Spleen (tissue), 13 donors: ENCODE data around the gene EME1. TPM values are rescaled to one million over a fixed set of nuclear protein-coding genes. Genes with fewer than 3 reads are reported as not detected.
A peak's percentile ranks its signal among the peaks of the same experiment; 100 is the strongest.

ENCODE experiments used
- DNase-seq: peaks from one replicate; pipeline ENCODE4 v3.0.0-alpha.2; 2020
- H3K27ac ChIP-seq, 8 donors: fragments of 200-600 bp; sonication (generic) in 7 of 8; 1 replicate in 4 of 8; 2 replicates in 4 of 8; pipeline versions ENCODE4 v1.5.0 to v1.8.0; 2016 to 2021; ENCODE audit warnings: inconsistent platforms in 4 of 8, mild to moderate bottlenecking in 4 of 8, moderate library complexity in 1 of 8
- H3K27me3 ChIP-seq, 7 donors: fragments of 200-600 bp; sonication (generic) in 6 of 7; replicated peaks in 1 of 7; 1 replicate in 4 of 7; 2 replicates in 3 of 7; pipeline versions ENCODE4 v1.5.0 to v1.8.0; 2016 to 2021; ENCODE audit warnings: inconsistent platforms in 3 of 7, mild to moderate bottlenecking in 1 of 7
- H3K36me3 ChIP-seq, 6 donors: fragments of 200-600 bp; sonication (generic) in 5 of 6; 1 replicate in 4 of 6; 2 replicates in 2 of 6; pipeline versions ENCODE4 v1.5.0 to v1.8.0; 2016 to 2021; ENCODE audit warnings: inconsistent platforms in 2 of 6
- H3K4me1 ChIP-seq, 6 donors: fragments of 200-600 bp; sonication (generic) in 5 of 6; 1 replicate in 3 of 6; 2 replicates in 3 of 6; pipeline versions ENCODE4 v1.5.0 to v1.8.0; 2016 to 2021; ENCODE audit warnings: inconsistent platforms in 3 of 6
- H3K4me3 ChIP-seq, 8 donors: fragments of 200-600 bp; sonication (generic) in 7 of 8; 1 replicate in 4 of 8; 2 replicates in 4 of 8; pipeline versions ENCODE4 v1.5.0 to v1.8.0; 2016 to 2021; ENCODE audit warnings: inconsistent platforms in 4 of 8, mild to moderate bottlenecking in 4 of 8, moderate library complexity in 2 of 8
- H3K9me3 ChIP-seq, 8 donors: fragments of 200-600 bp; sonication (generic) in 7 of 8; 1 replicate in 4 of 8; 2 replicates in 4 of 8; pipeline versions ENCODE4 v1.5.0 to v1.8.0; 2016 to 2021; ENCODE audit warnings: inconsistent platforms in 4 of 8
- POLR2A ChIP-seq, 3 donors: fragments of 450-650 bp; IDR thresholded peaks; one replicate each; pipeline ENCODE4 v1.5.1; 2017; ENCODE audit warnings: antibody characterized with exemption in 3 of 3, mild to moderate bottlenecking in 1 of 3
- POLR2AphosphoS5 ChIP-seq, 3 donors: sonication (generic); formaldehyde crosslinking; IDR thresholded peaks; one replicate each; pipeline ENCODE4 v1.5.1; 2017; ENCODE audit warnings: antibody characterized with exemption in 3 of 3
- WGBS, 5 donors: extraction: QIAGEN DNeasy Blood & Tissue Kit in 3 of 5; methylation state at CpG; one replicate each; pipeline versions ENCODE4 v1.1.5 to v1.1.7; 2013 to 2018; 5-methylcytosine and 5-hydroxymethylcytosine counted together
- intact Hi-C: fragments of 100-400 bp; cut with DNase I; formaldehyde crosslinking; loops from one replicate; pipeline ENCODE4 v1.15.0; 2023; ENCODE audit warnings: low total_unique reads
- long read RNA-seq, 2 donors: transcript quantifications; one replicate each; lab custom pipeline, GENCODE V29; 2026
- polyA plus RNA-seq, 3 donors: library from polyadenylated mRNA; stranded (reverse); fragments of 200-250 nt; gene quantifications; one replicate each; pipeline ENCODE4 v1.2.1, GENCODE V29; 2013
- total RNA-seq, 7 donors: library from RNA; depleted of rRNA in 3 of 7; stranded (reverse); fragments of >200 nt in 3 of 7; fragmentation: NEBNext Ultra II Directional in 4 of 7; extraction: Animal tissue kit (Norgen Biotek cat#: 25700) in 4 of 7; gene quantifications; one replicate each; pipeline versions ENCODE4 v1.1.0 to v1.2.1, GENCODE V29; 2016 to 2021
- TF ChIP-seq, protein P1 (sequence below), 11 experiments: fragments of 200-600 bp in 7 of 11; fragments of 450-650 bp in 4 of 11; sonication (generic) in 4 of 11; IDR thresholded peaks in 8 of 11; conservative IDR thresholded peaks in 3 of 11; 1 replicate in 7 of 11; 2 replicates in 4 of 11; pipeline versions ENCODE4 v1.4.0 to v1.8.0; 2016 to 2021; ENCODE audit warnings: antibody characterized with exemption in 11 of 11, inconsistent platforms in 4 of 11, mild to moderate bottlenecking in 1 of 11
- donor health status: healthy with polysubstance abuse.
- donor health status: DM: no; HTN: no; CAD: no; lungs with moderate emphysema.
- donor health status: DM: no; HTN: no; CAD: no.
- donor health status: Bipolar disorder and iron deficiency.
- donor health status: healthy.
- donor health status: DM: no; HTN: no; CAD: no.
- donor health status: DM: yes; HTN: yes; CAD: no.

Gene EME1
- total RNA-seq (1 to 10 TPM in 6 of 7 donors, under 1 TPM in 1; 0.66 to 3.6 (median 1.9) TPM), polyA plus RNA-seq (1 to 10 TPM; 1.1 to 3.0 (median 1.9) TPM)
- long read RNA-seq, donor 1: 0 reads
- long read RNA-seq, donor 2, partial matches to known transcripts: 0 of 1 reads
- long read RNA-seq, donor 2, other reads (novel, unspliced or antisense): 0 of 1 reads

DNA sequence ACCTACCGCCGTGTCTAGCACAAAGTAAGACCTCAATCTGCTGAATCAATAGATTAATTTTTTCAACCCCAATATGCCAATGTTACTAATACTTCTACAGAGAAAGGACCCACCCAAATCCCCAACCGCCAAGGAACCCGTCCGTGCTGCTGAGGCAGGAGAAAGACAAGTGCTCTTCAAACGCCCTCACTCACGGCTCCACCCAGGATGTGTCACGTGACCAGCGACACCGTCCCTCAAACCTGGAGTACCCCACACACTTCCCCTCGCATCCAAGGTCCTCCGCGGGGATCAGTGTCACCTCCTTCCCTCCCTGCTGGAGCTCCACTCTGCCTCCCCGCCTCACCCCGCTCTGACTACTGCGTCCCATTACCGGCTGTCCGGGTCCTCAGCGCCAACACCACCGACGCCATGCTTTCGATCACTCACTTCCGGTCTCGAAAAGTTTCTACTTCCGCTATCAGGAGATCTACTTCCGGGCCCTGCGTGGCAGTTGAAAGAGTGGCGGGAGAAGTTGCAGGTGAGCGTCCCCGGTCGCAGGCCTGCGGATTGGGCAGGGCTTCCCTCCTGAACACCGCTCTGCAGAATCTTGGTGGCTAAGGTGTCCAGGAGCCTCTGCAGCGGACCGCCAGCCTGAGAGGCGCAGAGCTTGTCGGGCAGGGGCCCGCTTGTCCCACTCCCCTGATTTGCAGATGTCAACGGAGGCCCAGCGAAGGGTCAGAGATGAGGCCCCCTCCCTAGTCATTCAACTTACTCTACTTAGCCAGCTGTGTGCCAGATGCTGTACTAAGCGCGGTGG is at the start of gene EME1, which contains the start of gene MRPL27:
Gene EME1, plus strand, starts transcription at position 472 of the 799 bp plus-strand sequence. CDS start 1,980 bp downstream, outside the sequence.
Gene MRPL27, minus strand, starts transcription at position 427 of the 799 bp plus-strand sequence. Its CDS starts 14 bp downstream, at position 413.
- no peaks in the 10 kb centered on the region for H3K9me3 ChIP-seq
- H3K4me1 ChIP-seq: peaks cover 8 to 43% (median 28%) of the 10 kb centered on the region in 6 donors
- H3K27me3 ChIP-seq: no peaks in the 10 kb centered on the region
- H3K4me3 ChIP-seq: peak within 1 kb of the TSS; percentile 52 to 87 (median 75)
- intact Hi-C loops: loop anchor here (10.0 kb wide), 1 partner anchor 102 kb away; the partner anchor contains the start of gene RSAD1
- no peak for TF ChIP-seq POLR2A (IDR thresholded peaks at IDR 0.05)
- peak; percentile 89 to 92 (median 92) for TF ChIP-seq POLR2AphosphoS5 (IDR thresholded peaks at IDR 0.05)
- TF ChIP-seq, protein P1, sequence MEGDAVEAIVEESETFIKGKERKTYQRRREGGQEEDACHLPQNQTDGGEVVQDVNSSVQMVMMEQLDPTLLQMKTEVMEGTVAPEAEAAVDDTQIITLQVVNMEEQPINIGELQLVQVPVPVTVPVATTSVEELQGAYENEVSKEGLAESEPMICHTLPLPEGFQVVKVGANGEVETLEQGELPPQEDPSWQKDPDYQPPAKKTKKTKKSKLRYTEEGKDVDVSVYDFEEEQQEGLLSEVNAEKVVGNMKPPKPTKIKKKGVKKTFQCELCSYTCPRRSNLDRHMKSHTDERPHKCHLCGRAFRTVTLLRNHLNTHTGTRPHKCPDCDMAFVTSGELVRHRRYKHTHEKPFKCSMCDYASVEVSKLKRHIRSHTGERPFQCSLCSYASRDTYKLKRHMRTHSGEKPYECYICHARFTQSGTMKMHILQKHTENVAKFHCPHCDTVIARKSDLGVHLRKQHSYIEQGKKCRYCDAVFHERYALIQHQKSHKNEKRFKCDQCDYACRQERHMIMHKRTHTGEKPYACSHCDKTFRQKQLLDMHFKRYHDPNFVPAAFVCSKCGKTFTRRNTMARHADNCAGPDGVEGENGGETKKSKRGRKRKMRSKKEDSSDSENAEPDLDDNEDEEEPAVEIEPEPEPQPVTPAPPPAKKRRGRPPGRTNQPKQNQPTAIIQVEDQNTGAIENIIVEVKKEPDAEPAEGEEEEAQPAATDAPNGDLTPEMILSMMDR (IDR thresholded peaks at IDR 0.05 in 8 of 11, conservative IDR thresholded peaks at IDR 0.05 in 3 of 11): peak in 1 of 11 experiments; percentile 3
- H3K36me3 ChIP-seq: peaks cover 5 to 38% (median 28%) of the 10 kb centered on the region in 6 donors
- WGBS, 5 donors: 1 to 2% (median 2%) methylated on average over 33 to 42 of the region's 42 CpGs
- peak within 1 kb of the TSS; percentile 86 to 99 (median 96) for H3K27ac ChIP-seq
- peak; percentile 95 for DNase-seq

DNA sequence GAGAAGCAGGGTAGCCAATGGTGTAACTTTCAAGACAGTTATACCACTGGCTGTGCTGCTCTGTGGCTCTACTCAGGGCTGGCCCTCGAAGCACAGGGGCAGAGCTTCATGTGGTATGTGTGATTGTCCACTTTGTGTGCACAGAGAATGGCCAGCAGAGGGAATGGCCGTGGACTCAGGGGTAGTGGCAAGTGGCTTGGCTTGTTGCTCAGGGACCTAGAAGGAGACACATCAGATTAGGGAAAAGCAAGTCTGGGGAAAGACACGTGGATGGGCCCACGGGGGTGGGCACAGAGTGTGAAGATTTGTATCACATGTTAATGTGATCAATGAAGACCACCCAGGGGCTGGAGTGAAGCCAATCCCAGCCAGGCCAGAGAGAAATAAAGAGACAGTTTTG is 47.1 kb upstream of the EME1 start:
- Histone ChIP-seq H3K27ac (no peak overlapping the region), H3K4me1 (no peaks in the 10 kb centered on the region), H3K9me3 (no peaks in the 10 kb centered on the region), H3K4me3 (no peak overlapping the region), H3K36me3 (no peaks in the 10 kb centered on the region), H3K27me3 (peaks cover 0 to 7% (median 0%) of the 10 kb centered on the region in 7 donors)
- no peak for DNase-seq
- TF ChIP-seq, protein P1 (IDR thresholded peaks at IDR 0.05 in 8 of 11, conservative IDR thresholded peaks at IDR 0.05 in 3 of 11): no peak
- TF ChIP-seq POLR2A (IDR thresholded peaks at IDR 0.05) (no peak), POLR2AphosphoS5 (IDR thresholded peaks at IDR 0.05) (no peak)
- intact Hi-C loops: no loop called here
- 57 to 67% (median 61%) methylated on average over 4 of the region's 4 CpGs for WGBS, 5 donors

DNA sequence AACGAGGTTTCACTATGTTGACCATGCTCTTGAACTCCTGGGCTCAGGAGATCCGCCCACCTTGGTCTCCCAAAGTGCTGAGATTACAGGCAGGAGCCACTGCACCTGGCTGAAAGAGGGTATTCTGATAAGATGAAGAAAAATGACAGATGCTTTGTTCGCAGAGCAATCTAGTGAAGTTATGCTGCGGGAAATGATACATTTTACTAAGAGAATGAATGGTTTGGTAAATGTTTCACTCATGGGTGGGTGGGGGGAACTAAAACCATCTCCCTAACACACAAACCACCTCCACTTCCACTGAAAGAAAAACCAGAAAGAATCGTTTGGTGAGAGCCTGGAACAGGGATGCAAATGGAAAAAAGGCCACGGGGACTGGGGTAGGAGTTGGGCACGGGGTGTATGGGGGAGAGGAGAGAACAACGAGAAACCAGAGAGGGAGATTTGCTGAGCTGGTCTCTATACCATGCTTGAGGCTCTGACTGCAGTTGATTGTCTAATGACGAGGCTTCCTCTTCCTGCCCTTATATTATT is 46.1 kb upstream of the EME1 start:
- intact Hi-C loops: no loop called here
- no peaks in the 10 kb centered on the region for H3K9me3 ChIP-seq
- DNase-seq: no peak
- WGBS, 5 donors: 57 to 79% (median 69%) methylated on average over 9 of the region's 9 CpGs
- no peak for TF ChIP-seq POLR2A (IDR thresholded peaks at IDR 0.05)
- TF ChIP-seq, protein P1 (IDR thresholded peaks at IDR 0.05 in 8 of 11, conservative IDR thresholded peaks at IDR 0.05 in 3 of 11): no peak
- no peak for TF ChIP-seq POLR2AphosphoS5 (IDR thresholded peaks at IDR 0.05)
- H3K36me3 ChIP-seq: no peaks in the 10 kb centered on the region
- peaks cover 0 to 7% (median 0%) of the 10 kb centered on the region in 7 donors for H3K27me3 ChIP-seq
- H3K4me3 ChIP-seq: no peak overlapping the region
- no peaks in the 10 kb centered on the region for H3K4me1 ChIP-seq
- no peak overlapping the region for H3K27ac ChIP-seq
